HG02938 (cell line): ENCODE results near the gene SMC1B.
"Not testable (repeated sequence)": the region's sequence is repeated elsewhere in the genome, so short reads cannot be mapped to it uniquely, and the experiment has no call there.

Experiments
- ATAC-seq: cut with Tn5 transposase; IDR thresholded peaks from one replicate; pipeline ENCODE4 v1.9.1; 2021; ENCODE audit warnings: mild to moderate bottlenecking, moderate library complexity; ENCODE audit not compliant: unreplicated experiment

Gene SMC1B

DNA sequence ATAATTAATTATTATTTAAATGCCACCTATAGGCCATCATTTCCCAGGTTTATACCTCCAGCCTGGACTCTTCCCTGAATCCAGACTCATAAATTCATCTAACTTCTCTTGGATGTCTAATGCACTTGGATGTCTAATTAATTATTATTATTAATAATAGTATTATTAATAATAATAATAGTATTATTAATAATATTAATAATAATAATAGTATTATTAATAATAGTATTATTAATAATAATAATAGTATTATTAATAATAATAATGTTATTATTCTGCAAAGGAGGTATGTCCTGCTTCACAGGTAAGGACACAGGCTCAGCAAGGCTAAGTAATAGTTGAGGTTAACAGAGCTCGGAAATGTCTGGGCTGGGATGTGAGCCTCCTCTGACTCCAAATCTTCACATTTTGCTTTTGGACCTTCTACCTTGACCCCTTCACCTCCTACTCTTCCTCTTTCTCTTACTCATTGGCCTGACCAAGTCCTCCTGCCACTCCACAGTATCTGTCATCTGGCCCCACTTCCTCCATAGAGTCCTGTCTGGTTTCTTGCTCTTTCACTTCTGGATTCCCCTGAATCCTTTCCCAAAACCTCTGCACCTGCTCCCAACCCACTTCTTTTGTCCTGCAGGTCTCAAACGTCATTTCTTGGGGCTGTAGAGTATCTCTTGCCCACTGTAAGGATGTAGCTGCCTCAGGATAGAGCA is 8.1 kb upstream of the SMC1B start:
- no peak for ATAC-seq

DNA sequence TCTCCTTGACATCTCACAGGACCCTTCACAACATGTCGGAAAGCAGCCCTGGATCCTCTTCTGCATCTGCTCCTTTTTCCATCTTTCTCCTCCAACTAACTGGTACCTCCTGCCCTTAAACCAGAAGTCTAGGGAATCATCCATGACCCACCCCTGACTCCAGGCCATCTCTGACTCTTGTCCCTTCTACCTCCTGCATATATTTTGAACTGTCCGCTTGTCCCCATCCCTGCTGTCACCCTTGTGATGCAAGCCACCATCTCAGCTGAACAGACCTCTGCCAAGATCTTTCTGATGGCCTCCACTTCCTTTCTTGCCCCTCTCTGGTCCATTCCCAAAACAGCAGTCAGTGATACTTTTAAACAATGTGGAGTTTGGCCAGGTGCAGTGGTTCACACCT is 7.1 kb upstream of the SMC1B start:
- no peak for ATAC-seq

DNA sequence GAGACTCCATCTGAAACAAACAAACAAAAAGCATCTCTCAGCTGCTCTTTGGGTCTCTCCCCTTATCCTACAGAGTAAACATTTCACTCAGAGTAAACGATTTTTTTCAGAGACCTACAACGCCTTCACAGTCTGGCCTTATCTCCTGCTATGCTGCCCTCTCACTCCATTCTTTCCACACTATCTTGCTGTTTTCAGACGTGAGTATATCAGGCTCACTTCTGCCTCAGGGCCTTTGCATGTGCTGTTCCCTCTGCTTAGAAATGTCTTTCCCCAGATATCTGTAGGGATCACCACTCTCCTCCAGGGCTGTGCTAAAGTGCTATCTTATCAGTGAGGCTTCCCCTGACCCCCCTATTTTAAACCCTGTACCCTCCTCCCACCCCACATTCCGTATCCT is 6.6 kb upstream of the SMC1B start:
- no peak for ATAC-seq

DNA sequence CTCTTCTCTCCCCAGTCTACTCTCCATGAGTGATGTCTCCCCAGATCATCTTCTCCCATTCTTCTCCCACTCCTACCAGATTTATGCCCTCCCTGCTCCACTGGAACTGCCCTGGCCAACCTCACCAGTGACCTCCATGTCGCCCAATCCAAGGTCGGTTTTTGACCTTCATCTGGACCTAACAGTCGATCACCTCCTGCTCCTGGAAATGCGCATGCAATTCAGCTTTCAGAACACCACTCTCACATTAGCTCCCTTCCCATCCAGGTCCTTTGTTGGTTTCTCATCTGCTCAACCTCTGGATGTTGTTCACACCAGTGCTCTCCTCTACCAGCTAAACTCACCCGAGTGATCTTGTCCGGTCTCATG is 5.4 kb upstream of the SMC1B start:
- ATAC-seq = no peak

DNA sequence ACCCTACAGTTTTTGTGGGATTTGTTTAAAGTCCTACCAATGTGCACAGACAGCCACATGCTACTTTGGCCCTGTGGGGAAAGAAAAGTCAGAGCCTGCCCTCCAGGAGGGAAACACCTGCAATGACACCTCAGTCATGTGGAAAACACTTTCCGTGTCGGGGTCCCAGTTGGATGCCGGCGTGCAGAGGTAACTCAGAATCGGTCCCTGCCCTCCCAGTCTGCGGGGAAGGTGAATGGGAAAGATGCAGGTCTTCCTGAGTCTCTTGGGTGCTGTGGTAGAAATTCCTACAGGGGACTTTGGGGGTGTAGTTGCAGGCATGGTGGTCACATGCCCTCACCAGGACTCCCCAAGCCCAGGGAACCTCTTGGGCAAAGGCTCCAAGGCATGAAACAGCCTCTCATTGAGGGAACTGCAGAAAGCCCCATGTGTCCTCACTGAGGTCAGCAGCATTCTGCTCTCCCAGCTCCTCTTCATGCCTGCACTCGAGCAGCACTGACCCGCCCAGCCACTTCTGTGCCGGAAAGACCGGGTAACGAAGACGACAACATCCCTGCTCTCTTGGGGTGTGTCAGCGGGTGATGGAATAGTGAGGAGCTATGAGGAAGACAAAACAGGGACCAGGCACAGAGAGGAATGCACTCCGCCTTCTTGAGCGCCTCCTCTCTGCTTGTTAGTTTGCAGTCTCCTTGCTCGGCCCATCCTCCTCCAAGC is 4.8 kb upstream of the SMC1B start:
- no peak for ATAC-seq

DNA sequence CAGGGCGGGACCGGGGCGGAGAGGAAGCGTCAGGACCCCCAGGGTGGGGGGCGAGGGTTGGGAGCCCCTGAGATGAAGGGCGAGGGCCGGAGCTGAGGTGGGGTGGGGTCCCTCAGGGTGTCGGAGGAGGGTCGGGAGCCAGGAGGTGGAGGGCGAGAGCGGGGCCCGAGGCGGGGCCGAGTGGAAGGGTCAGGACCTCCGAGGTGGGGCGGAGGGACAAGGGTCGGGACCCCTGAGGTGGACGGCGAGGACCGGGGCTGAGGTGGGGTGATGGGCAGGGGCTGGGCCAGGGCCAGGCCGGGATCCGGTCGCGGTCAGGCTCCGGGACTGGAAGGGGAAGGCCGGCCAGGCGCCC is 409 bp downstream of the SMC1B start:
- ATAC-seq = no peak

DNA sequence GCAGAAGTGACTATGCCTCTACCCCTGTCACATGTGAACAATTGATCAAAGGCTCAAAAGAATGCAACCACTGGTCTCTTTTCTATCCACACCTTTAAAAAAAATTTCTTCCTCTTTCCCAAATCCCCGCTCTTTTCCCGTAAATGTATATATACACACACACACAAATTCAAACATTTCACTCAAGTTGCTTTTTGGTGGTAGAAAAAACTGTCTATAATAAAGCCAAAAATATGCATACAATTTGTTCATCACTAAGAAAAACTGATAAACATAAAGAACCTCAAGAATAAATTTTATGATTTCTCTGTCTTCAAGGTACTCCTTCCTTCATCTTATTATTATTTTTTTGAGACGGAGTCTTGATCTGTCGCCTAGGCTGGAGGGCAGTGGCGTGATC is 5.6 kb downstream of the SMC1B start:
- no peak for ATAC-seq

DNA sequence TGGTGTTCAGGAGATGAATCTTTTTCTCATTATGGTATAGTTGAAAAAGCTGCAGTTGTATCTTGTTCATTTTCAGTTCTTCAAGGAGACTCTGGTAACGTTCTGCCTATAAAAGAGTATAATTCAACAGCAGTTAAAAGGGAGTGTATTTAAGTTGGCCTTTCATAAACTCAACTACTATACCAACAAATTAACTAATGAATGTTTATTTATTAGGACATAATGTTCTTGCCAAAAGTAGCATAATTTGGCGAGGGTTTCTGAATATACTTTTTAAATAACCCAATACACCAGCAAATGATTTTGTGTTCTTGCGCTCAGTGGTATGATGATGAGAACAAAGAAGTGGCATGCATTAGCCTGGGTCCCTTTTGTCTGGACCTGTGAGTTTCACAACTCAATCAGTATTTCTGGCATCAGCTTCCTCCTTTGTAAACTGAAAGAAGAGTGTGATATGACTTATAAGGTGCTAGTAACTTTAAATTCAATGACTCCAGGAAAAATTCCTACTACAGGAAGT is 10.9 kb downstream of the SMC1B start:
- ATAC-seq = no peak

DNA sequence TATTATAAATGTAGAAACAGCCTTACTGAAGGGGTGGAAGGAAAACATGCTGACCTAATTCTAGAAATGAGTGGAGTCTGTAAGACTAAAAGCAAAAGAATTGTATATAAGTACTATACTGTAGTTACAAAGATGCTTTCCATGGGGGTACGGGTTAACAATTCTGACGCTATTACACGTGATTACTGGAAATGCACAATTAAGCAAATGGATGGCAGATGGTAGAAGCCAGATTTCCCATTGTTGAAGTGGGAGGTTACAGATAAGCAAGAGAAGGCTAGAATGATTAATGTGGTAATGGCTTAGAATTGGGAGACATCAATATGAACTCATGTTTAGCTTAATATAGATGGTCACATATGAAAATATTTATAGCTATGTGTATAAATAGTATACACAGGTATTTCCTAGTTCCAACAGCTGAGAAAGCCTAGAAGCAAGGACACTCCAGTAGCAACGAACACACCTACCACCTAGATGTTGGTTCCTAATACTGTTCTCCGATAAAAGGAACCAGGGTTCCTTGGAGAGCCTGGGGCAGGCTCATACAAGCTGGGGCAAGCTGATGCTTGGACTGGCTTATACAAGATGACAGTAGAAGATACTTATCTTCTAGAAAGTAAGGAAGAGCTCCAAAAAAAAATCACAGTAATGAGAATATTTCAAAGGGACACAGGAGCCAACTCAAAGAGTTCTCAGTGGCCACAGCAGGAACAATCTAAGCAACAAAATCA is 13.5 kb downstream of the SMC1B start:
- ATAC-seq = no peak

DNA sequence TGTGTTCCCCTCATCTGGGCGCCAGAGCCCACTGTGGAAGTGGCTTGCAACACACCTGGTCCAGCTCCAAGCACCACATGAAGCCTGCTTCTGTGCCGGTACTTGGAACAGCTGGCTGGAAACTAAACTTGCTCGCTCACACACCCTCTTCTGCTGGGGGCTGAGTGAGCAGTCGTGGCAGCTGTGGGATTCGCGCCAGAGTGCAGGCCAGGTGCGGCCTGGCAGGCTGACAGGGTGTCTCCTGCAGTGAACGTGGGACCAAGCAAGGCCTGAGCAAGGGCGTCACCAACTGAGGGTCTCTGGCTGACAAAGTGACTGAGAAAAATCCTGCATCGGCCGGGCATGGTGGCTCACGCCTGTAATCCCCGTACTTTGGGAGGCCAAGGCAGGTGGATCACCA is 15.2 kb downstream of the SMC1B start:
- ATAC-seq = no peak

DNA sequence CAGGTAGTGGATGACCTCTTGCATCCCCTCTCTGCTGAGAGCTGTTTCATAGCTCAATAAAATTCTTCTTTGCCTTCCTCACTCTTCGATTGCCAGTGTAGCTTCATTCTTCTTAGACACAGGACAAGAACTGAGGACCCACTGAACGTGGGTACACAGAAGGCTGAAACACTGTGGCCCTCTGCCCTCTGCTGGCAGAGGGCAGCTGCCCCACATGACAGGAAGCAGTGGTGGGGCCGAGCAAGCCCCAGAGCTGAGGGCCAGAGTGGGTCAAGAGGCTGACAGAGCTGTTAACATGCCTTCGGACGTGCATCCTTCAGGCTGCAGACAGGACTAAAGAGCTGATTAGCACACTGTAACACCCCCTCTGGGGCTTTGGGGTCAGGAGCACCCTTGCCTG is 15.6 kb downstream of the SMC1B start:
- no peak for ATAC-seq

DNA sequence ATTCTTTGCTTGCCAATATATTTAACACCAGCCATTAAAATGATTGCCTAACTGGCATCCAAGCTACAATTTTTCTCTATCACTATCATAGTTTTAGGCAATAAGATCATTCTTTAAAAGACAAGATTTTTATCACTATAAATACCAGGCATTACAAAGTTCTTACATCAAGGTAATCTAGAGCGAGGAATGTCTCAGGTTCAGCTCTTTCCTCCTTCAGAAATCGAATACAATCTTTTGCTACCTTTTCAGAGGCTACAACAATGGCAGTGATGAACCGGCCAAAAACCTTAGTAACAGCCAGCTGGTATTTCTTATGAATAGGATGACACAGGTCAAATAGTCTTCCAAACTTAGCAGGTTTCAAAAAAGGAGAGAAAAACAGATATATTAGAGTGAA is 23.9 kb downstream of the SMC1B start:
- no peak for ATAC-seq

DNA sequence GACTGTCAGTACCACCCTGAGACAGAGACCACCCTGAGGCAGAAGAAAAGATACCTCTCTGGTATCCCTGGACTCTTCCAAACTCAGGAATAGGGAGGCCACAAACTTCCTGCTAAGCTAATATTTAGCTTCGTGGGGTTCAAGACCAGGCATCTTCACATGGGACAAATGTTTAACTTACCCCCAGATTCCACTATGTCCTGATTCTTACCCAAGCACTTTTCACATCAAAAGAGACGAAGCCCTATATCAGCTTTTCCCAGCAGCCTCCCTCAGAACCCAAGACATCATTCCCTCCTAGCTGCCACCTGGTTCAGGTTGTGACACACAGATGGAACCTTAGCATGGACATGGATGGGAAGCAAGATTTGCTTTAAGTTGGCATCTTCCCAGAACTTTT is 32.1 kb downstream of the SMC1B start:
- no peak for ATAC-seq

DNA sequence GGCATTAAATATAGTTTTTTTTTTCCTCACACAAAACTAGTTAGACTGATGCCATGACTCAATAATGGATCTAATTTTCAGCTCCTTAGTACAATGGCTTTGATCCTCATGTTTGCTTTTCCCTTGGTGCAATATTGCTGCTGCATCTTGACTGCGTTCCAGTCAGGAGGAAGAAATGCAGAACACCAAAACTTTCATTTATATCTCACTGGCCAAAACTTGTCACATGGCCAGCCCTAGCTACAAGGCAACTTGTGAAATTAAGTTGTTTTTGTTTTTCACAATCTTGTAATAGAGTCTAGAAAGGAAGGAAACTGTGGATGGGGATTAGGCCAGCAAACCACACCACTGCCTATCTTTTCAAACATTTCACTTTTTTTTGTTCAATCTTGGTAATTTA is 36.7 kb downstream of the SMC1B start:
- no peak for ATAC-seq

DNA sequence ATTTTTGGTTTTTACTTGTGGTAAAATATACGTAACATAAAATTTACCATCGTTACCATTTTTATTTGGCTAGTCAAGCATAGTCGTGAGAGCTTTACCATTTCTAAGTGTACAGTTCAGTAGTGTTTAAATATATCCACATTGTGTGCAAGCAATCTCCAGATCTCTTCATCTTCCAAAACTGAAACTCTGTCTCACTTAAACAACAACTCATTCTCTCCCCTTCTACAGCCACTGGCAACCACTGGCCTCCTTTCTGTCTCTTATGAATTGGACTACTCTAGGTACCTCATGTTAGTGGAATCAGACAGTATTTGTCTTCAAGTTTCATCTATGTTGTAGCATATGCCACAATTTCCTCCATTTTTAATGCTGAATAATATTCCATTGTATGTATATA is 37.4 kb downstream of the SMC1B start:
- ATAC-seq = peak; percentile 67

DNA sequence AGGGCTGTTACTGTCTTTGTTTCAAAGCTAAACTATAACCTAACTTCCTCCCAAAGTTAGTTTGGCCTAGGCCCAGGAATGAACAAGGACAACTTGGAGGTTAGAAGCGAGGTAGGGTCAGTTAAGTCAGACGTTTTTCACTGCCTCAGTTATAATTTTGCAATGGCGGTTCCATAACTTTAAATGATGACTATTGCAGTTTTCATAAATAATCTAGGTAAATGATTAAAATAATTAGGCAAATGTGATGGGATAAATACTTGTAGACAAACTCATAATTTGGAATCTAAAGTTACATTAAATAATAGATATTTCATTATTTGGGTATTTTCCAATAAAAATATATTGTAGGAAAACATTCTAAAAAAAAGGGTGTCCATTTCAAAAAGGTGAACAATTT is 39.8 kb downstream of the SMC1B start:
- not testable (repeated sequence) for ATAC-seq

DNA sequence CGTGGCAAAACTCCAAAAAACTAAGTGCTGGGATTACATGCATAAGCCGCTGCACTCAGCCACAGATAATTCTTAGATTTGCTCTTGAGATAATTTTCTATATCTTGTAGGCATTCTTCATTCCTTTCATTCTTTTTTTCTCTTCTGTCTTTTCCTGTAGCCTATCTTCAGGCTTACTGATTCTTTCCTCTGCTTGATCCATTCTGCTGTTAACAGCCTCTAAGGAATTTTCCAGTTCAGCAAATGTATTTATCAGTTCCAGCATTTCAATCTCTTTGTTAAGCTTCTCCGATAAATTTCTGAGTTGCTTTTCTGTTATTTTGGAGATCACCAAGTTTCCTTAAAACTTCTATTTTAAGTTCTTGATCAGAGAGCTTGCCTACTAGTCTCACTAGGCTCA is 46.7 kb downstream of the SMC1B start:
- no peak for ATAC-seq

DNA sequence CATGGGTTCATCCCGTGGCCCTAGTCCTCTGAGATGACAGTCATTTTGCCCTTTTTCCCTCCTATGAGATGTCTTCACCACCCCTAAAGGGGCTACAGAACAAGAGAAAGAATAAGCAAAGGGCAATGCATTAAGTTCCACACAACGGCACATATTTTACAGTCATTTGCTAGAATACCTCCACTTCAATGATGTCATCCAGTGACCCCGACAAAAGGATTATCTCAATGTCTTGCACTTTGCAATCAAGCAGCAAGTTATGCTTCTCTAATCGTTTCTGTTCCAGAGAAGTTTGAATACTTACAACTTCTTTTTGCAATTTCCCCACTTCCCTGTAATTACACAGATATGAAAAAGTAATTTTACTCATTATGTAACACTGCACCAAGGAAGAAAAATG is 53.8 kb downstream of the SMC1B start:
- ATAC-seq = no peak

DNA sequence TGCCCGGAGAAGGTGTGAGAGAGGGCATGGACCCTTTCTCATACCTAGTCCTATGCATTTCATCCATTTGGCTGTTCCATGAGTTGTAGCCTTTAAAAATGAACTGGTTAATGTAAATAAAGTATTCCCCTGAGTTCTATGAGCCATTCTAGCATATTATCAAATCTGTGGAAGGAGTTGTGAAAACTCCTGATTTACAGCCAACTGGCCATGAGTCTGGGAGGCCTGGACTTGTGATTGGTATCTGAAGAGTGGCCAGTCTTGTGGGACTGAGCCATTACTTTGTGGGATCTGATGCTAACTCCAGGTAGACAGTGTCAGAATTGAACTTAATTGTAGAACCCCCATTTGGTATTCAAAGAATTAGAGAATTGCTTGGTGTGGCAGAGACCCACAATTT is 55.3 kb downstream of the SMC1B start:
- ATAC-seq = no peak

DNA sequence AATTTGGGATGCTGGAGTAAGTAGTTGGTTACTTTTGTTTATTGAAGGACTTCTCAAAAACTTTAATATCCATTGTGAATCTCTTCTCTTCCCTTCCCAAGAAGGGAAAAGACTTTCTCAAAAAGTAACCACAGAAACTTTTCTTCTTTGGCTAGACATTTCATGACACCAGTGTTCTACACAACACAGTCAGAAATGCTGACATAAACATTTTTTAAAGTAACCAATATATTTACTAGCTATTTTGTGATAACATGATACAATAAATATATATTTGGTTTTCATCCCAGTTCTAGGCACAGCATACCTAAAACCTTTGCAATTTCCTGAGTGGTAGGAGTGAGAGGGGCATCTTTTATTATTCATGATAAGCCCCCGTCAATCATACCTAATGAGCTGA is 55.9 kb downstream of the SMC1B start:
- no peak for ATAC-seq

DNA sequence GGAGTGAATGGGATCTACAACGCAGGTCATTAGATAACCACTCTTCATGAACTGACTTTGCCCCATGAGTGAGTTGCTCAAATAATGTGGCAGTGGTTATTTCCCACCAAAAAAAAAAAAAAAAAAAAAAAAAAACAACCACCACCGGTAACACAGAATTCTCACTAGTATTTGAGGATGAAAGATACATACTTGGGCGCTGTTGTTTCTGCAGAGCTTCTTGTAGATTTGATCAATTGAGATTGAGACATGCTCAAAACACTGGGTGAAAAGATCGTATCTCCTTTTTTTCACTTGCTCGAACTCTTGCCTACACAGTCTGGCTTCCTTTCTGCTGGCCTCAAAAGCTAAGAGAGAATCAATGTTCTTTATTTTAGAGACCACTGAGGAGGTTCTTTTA is 59.6 kb downstream of the SMC1B start:
- no peak for ATAC-seq

DNA sequence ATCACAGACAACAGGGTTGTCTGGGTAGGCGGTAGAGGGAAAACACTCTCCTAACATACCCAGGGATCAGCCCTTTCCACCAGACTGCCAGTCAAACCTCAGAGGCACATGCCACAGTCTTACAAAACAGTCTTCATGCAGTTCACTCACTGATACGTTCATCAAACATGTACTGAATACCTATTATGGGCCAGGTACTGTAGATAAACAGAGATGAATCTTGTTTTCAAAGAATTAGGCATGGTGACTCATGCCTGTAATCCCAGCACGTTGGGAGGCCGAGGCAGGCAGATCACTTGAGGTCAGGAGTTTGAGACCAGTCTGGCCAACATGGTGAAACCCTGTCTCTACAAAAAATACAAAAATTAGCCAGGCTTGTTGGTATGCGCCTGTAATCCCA is 60.6 kb downstream of the SMC1B start:
- not testable (repeated sequence) for ATAC-seq
